GM18526 (cell line): ENCODE results near the gene CLSTN2.

Experiments used
- POLR2A ChIP-seq: IDR thresholded peaks from 3 replicates; pipeline ENCODE4 v1.6.1; 2011; ENCODE audit not compliant: insufficient read length; ENCODE audit errors: extremely low read depth

CLSTN2 gene

GRCh38 chr3:140250010-140250855, 315.2 kb downstream of the CLSTN2 start:
- no peak for TF ChIP-seq POLR2A

- TF ChIP-seq POLR2A = no peak
Measured at GRCh38 chr3:140250945-140251344, 316.0 kb downstream of the CLSTN2 start.

- TF ChIP-seq POLR2A = no peak
Measured at GRCh38 chr3:140251678-140252077, 316.7 kb downstream of the CLSTN2 start.

GRCh38 chr3:140252812-140253656, 318.0 kb downstream of the CLSTN2 start:
- TF ChIP-seq POLR2A = no peak

- no peak for TF ChIP-seq POLR2A
Measured at GRCh38 chr3:140258222-140258724, 323.3 kb downstream of the CLSTN2 start.

GRCh38 chr3:140265302-140265701, 330.3 kb downstream of the CLSTN2 start:
- no peak for TF ChIP-seq POLR2A

GRCh38 chr3:140268103-140268502, 333.1 kb downstream of the CLSTN2 start:
- TF ChIP-seq POLR2A = no peak

- TF ChIP-seq POLR2A = no peak
Measured at GRCh38 chr3:140268610-140269009, 333.6 kb downstream of the CLSTN2 start.

GRCh38 chr3:140270329-140270728, 335.3 kb downstream of the CLSTN2 start:
- TF ChIP-seq POLR2A = no peak

GRCh38 chr3:140273542-140274195, 338.7 kb downstream of the CLSTN2 start:
- no peak for TF ChIP-seq POLR2A

GRCh38 chr3:140274429-140274828, 339.4 kb downstream of the CLSTN2 start:
- no peak for TF ChIP-seq POLR2A

- TF ChIP-seq POLR2A = no peak
Measured at GRCh38 chr3:140276703-140277102, 341.7 kb downstream of the CLSTN2 start.

GRCh38 chr3:140277886-140278285, 342.9 kb downstream of the CLSTN2 start:
- TF ChIP-seq POLR2A = no peak

- TF ChIP-seq POLR2A = no peak
Measured at GRCh38 chr3:140284372-140284771, 349.4 kb downstream of the CLSTN2 start.

- TF ChIP-seq POLR2A = no peak
Measured at GRCh38 chr3:140285380-140285779, 350.4 kb downstream of the CLSTN2 start.

GRCh38 chr3:140288595-140288994, 353.6 kb downstream of the CLSTN2 start:
- no peak for TF ChIP-seq POLR2A

GRCh38 chr3:140290105-140290504, 355.1 kb downstream of the CLSTN2 start:
- TF ChIP-seq POLR2A = no peak
